HepG2 (cell line): ENCODE results near the gene RABGGTB. TPM values are rescaled to one million over a fixed set of nuclear protein-coding genes. Genes with fewer than 3 reads are reported as not detected.

ENCODE experiments used
- ARNT ChIP-seq: fragments of 450-650 bp; IDR thresholded peaks from 2 replicates; pipeline ENCODE4 v1.6.1; 2017
- ARNTL ChIP-seq: sonication (generic); formaldehyde crosslinking; IDR thresholded peaks from 2 replicates; pipeline ENCODE4 v1.4.0; 2020; ENCODE audit warnings: mild to moderate bottlenecking, missing genetic modification reagents
- BHLHE40 ChIP-seq: IDR thresholded peaks from 2 replicates; pipeline ENCODE4 v1.6.1; 2011; ENCODE audit warnings: low read length, improper control_type of control experiment
- DNMT3B ChIP-seq: conservative IDR thresholded peaks from 2 replicates; pipeline ENCODE4 v1.6.1; 2016; ENCODE audit warnings: missing biosample characterization, control low read depth
- FOXO1 ChIP-seq: sonication (generic); formaldehyde crosslinking; IDR thresholded peaks from 2 replicates; pipeline ENCODE4 v1.4.0; 2020; ENCODE audit warnings: missing genetic modification reagents
- GATA4 ChIP-seq: sonication (generic); IDR thresholded peaks from 2 replicates; pipeline ENCODE4 v1.6.1; 2016; ENCODE audit warnings: antibody characterized with exemption, low read depth, borderline replicate concordance
- HINFP ChIP-seq: sonication (generic); formaldehyde crosslinking; IDR thresholded peaks from 2 replicates; pipeline ENCODE4 v1.4.0; 2020; ENCODE audit warnings: low read depth, mild to moderate bottlenecking, missing genetic modification reagents
- HNF4A ChIP-seq: sonication (generic); formaldehyde crosslinking; IDR thresholded peaks from 2 replicates; pipeline ENCODE4 v1.4.0; 2020; ENCODE audit warnings: missing genetic modification reagents
- IRX3 ChIP-seq: sonication (generic); formaldehyde crosslinking; IDR thresholded peaks from 2 replicates; pipeline ENCODE4 v1.8.1; 2023; ENCODE audit warnings: mild to moderate bottlenecking, low read depth, missing genetic modification reagents, borderline replicate concordance
- JARID2 ChIP-seq: sonication (generic); formaldehyde crosslinking; IDR thresholded peaks from 2 replicates; pipeline ENCODE4 v1.8.1; 2023; ENCODE audit warnings: missing genetic modification reagents, inconsistent platforms; ENCODE audit not compliant: insufficient replicate concordance
- KAT8 ChIP-seq: IDR thresholded peaks from 2 replicates; pipeline ENCODE4 v1.6.1; 2016; ENCODE audit warnings: missing genetic modification reagents, missing compliant biosample characterization
- MLX ChIP-seq: IDR thresholded peaks from 2 replicates; pipeline ENCODE4 v1.6.1; 2016
- MXD3 ChIP-seq: IDR thresholded peaks from 2 replicates; pipeline ENCODE4 v1.6.1; 2016; ENCODE audit warnings: mild to moderate bottlenecking, missing biosample characterization, missing genetic modification reagents
- TEF ChIP-seq: sonication (generic); formaldehyde crosslinking; IDR thresholded peaks from 2 replicates; pipeline ENCODE4 v1.5.0; 2020; ENCODE audit warnings: missing genetic modification reagents
- TFDP1 ChIP-seq: IDR thresholded peaks from 2 replicates; pipeline ENCODE4 v1.6.1; 2016; ENCODE audit warnings: missing compliant biosample characterization, missing genetic modification reagents, borderline replicate concordance
- TRIM24 ChIP-seq: sonication (generic); formaldehyde crosslinking; IDR thresholded peaks from 2 replicates; pipeline ENCODE4 v1.8.0; 2022; ENCODE audit warnings: mild to moderate bottlenecking, missing genetic modification reagents
- ZBTB42 ChIP-seq: sonication (generic); formaldehyde crosslinking; IDR thresholded peaks from 2 replicates; pipeline ENCODE4 v1.5.0; 2020; ENCODE audit warnings: mild to moderate bottlenecking, missing genetic modification reagents
- ZNF343 ChIP-seq: sonication (generic); formaldehyde crosslinking; IDR thresholded peaks from 2 replicates; pipeline ENCODE4 v1.4.0; 2020; ENCODE audit warnings: mild to moderate bottlenecking, missing genetic modification reagents
- ZNF576 ChIP-seq: sonication (generic); formaldehyde crosslinking; IDR thresholded peaks from 2 replicates; pipeline ENCODE4 v1.4.0; 2020; ENCODE audit warnings: mild to moderate bottlenecking, missing genetic modification reagents
- ZNF7 ChIP-seq: IDR thresholded peaks from 2 replicates; pipeline ENCODE4 v1.6.1; 2016; ENCODE audit warnings: missing biosample characterization, missing genetic modification reagents
- ZNF761 ChIP-seq: sonication (generic); formaldehyde crosslinking; conservative IDR thresholded peaks from 2 replicates; pipeline ENCODE4 v1.4.0; 2020; ENCODE audit warnings: mild to moderate bottlenecking, missing genetic modification reagents
- ZNF777 ChIP-seq: sonication (generic); formaldehyde crosslinking; IDR thresholded peaks from 2 replicates; pipeline ENCODE4 v1.4.0; 2020; ENCODE audit warnings: missing genetic modification reagents
- ZNF800 ChIP-seq: sonication (generic); formaldehyde crosslinking; IDR thresholded peaks from 2 replicates; pipeline ENCODE4 v1.4.0; 2020; ENCODE audit warnings: missing genetic modification reagents
- ZSCAN29 ChIP-seq: sonication (generic); formaldehyde crosslinking; conservative IDR thresholded peaks from 2 replicates; pipeline ENCODE4 v1.4.0; 2020; ENCODE audit warnings: mild to moderate bottlenecking, missing genetic modification reagents
- polyA plus RNA-seq, 8 experiments: library from polyadenylated mRNA; depleted of rRNA in 3 of 8; stranded (reverse) in 7 of 8; unstranded in 1 of 8; fragments of >200 nt; fragmentation: Illumina TruSeq in 4 of 8; extraction: Trizol in 4 of 8; gene quantifications; 2 replicates each; pipeline versions ENCODE4 v1.2.1 to v1.2.3, GENCODE V29; 2011 to 2016; ENCODE audit warnings: low read depth in 4 of 8, missing spikeins in 1 of 8, mixed read lengths in 1 of 8; ENCODE audit not compliant: insufficient read depth in 1 of 8
- total RNA-seq, 5 experiments: library from RNA; depleted of rRNA; stranded (reverse); fragments of >200 nt; fragmentation: Illumina TruSeq; extraction: Trizol; gene quantifications; 2 replicates each; pipeline ENCODE4 v1.2.3, GENCODE V29; 2016; ENCODE audit warnings: low read depth in 1 of 5

The RABGGTB gene
- total and polyA plus RNA-seq, 2 of the 13 experiments (the other 11 are each of a cell fraction or from before 2014, with no cell fraction given), result 185 to 290 TPM

GRCh38 chr1:75785983-75786853 is at the start of gene RABGGTB (continued):
- TF ChIP-seq TFDP1 (CRISPR knock-in tag), result peak; percentile 67; the same call in 1 of the 2 replicates
- TF ChIP-seq JARID2 (CRISPR knock-in tag), result no peak
- TF ChIP-seq HINFP (CRISPR knock-in tag), result peak; percentile 71
- no peak for TF ChIP-seq MLX (CRISPR knock-in tag)
- no peak for TF ChIP-seq TRIM24 (CRISPR knock-in tag)
- no peak for TF ChIP-seq ZNF7 (CRISPR knock-in tag)
- TF ChIP-seq ZNF761, result no peak
- peak; percentile 81; the same call in 1 of the 2 replicates for TF ChIP-seq ZNF343 (CRISPR knock-in tag)
- no peak; the same call in 1 of the 2 replicates for TF ChIP-seq FOXO1
- TF ChIP-seq MXD3 (CRISPR knock-in tag), result peak; percentile 46; the same call in 1 of the 2 replicates
- no peak for TF ChIP-seq ZNF576 (CRISPR knock-in tag)
- TF ChIP-seq TEF, result no peak
- TF ChIP-seq IRX3 (CRISPR knock-in tag), result no peak; the same call in 1 of the 2 replicates
- peak; percentile 42; the same call in 1 of the 2 replicates for TF ChIP-seq DNMT3B (CRISPR knock-in tag)
- TF ChIP-seq HNF4A, result peak; percentile 97
- TF ChIP-seq ARNTL (CRISPR knock-in tag), result 0 out of 2 replicates have a peak, but pooled peaks have one; percentile 23
- TF ChIP-seq KAT8, result peak; percentile 93
- TF ChIP-seq ZNF777 (CRISPR knock-in tag), result peak; percentile 37; the same call in 1 of the 2 replicates
- no peak; the same call in 1 of the 2 replicates for TF ChIP-seq ZSCAN29 (CRISPR knock-in tag)
- no peak for TF ChIP-seq GATA4
- TF ChIP-seq ARNT, result no peak
- TF ChIP-seq ZNF800, result peak; percentile 71
- no peak for TF ChIP-seq ZBTB42 (CRISPR knock-in tag)
- TF ChIP-seq BHLHE40, result no peak
